T-helper 2 cell (primary cell): ENCODE measurements around the gene LRRC57.

ENCODE experiments used
- DNase-seq, 5 experiments: peaks; one replicate each; pipeline versions ENCODE4 v3.0.0 to v3.0.0-alpha.2; 2012 to 2022

The LRRC57 gene

DNA sequence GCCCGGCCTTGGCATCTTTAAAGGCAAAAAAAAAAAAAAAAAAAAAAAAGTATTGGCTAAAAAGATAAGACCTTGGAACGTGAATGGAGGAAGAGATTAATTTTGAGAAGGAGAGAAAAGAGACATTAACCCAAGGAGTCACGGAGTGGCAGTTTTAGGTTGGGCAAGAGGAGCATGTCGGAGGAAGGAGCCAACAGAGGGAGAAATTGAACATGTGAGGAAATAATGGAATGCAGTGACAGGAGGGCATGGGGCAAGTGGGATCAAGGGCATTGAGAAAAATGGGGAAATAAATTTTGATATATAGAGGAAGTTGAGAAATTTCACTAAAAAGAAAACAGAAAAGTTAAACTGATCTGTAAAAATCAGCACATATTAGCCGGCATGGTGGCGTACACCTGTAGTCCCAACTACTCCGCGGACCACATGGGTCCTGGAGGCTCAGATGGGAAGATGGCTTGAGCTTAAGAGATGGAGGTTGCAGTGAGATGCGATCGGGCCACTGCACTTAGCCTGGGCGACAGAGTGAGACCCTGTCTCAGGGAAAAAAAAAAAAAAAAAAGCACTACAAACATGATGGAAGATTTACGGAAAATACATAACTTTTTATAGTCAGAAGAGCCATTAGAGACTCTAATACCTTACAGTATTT, 1.3 kb upstream of the LRRC57 start:
- no peak for DNase-seq

GRCh38 chr15:42549032-42549491, 469 bp upstream of the LRRC57 start:
- peak in 2 of 5 experiments; percentile 6 to 59 for DNase-seq

GRCh38 chr15:42547918-42548248, 710 bp downstream of the LRRC57 start:
- peak in 1 of 5 experiments; percentile 54 for DNase-seq

- no peak for DNase-seq
Observed at GRCh38 chr15:42544853-42545629, 3.6 kb downstream of the LRRC57 start.

DNA sequence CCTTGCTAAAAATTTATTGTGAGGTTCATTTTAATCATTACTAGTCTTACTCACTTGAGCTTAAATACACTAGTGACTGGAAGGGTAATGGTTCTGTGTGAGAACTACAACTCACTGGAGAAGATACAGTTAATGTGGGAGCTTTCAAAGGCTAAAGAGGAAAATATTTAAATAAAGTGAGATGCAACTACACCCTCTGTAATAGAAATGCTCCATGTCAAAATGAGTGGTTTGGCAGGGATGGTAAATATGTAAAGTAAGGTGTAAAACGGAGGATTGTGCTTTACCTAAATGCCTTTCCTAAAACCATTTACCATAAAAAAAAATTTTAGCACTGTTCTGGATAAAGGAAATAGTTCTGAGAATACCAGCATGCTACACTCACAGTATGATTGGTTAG, 15.3 kb downstream of the LRRC57 start:
- no peak for DNase-seq

DNA sequence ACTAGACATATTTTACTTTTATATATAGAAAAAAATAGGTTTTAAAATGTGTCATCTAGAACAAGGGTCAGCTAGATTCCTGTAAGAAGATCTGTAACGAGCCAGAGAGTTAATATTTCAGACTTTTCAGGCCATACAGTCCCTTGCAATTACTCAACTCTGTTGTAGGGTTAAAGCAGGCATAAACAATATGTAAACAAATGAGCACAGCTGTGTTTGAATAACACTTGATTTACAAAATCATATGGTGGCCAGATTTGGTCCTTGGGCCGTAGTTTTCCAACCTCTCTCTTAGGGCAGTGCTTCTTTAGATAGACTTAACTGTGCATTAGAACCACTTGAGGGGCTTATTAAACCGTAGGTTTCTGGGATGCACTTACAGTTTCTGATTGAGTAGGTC, 19.6 kb downstream of the LRRC57 start:
- DNase-seq, result no peak

DNA sequence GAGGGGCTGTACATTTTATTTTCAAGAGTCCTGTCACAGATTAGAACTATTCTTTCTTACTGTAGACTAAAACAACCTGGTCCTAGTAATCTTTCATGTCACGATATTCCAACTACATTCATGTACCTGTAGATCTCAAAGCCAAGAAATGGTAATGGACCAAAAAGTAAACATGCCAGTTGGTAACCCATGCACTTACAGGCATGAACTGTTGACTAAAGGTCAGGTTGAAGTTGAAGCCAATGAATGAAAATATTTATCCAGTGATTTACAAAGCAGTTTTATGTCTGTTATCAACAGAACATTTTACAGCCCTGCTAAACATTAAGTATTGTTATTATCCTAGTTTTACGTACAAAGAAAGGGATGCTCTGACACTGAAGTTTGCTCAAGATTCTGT, 25.3 kb downstream of the LRRC57 start:
- DNase-seq, result no peak

DNA sequence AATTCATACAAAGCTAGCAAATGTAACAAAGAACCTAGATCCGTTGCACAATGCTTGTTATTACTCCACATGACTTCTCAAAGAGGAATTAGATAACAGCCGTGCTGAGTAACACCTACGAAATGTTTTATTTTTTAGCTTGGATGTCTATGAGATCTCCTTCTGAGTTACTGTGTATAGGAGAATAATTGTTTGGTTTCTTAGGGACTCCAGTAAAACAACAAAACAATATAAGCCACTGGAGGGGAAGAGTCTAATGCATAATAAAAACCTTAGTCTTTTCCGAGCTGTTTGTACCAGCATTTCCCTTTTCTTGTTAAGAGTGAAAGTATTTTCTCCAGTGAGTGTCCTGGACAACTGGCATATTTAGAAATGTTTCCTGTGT, 37.6 kb downstream of the LRRC57 start:
- no peak for DNase-seq

- no peak for DNase-seq
Observed at GRCh38 chr15:42510258-42511006, 38.2 kb downstream of the LRRC57 start.

GRCh38 chr15:42508263-42508690, 40.3 kb downstream of the LRRC57 start:
- no peak for DNase-seq

DNA sequence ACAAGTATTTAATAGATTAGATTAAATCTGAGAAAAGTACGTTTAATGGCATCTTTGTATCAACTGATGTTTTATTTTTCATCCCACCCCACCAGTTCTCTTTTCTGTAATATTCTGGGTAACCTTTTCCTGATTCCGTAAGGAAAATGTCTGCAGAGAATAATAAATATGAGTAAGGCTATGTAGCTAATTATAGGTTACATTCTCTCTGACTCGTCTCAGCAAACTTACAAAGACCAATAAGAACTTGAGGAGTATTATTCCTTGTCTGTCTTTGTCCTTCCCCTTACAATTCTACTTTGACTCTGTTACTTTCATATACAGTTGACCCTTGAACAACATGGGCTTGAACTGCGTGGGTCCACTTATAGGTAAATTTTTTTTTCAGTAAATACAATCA, 41.1 kb downstream of the LRRC57 start:
- no peak for DNase-seq

DNA sequence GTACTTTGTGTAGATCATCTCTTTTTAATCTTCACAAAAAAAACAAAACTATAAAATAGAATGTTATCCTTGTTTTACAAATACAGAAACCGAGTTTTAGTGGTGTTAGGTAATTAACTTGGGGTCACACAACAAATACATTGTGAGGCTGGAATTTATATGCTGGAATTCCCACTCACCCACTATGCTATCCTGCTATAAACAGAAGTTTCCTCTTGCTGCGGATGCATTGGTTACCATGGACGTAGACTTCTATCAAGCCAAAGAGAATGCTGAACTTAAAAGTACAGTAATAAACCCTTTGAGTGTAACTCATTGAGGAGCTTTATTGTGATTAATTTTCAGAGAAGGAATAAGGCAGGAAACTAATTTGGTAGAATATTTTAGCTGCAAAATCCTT, 44.0 kb downstream of the LRRC57 start:
- no peak for DNase-seq

GRCh38 chr15:42503825-42504224, 44.8 kb downstream of the LRRC57 start:
- no peak for DNase-seq

- DNase-seq, result no peak
Observed at GRCh38 chr15:42502477-42502876, 46.1 kb downstream of the LRRC57 start.

DNA sequence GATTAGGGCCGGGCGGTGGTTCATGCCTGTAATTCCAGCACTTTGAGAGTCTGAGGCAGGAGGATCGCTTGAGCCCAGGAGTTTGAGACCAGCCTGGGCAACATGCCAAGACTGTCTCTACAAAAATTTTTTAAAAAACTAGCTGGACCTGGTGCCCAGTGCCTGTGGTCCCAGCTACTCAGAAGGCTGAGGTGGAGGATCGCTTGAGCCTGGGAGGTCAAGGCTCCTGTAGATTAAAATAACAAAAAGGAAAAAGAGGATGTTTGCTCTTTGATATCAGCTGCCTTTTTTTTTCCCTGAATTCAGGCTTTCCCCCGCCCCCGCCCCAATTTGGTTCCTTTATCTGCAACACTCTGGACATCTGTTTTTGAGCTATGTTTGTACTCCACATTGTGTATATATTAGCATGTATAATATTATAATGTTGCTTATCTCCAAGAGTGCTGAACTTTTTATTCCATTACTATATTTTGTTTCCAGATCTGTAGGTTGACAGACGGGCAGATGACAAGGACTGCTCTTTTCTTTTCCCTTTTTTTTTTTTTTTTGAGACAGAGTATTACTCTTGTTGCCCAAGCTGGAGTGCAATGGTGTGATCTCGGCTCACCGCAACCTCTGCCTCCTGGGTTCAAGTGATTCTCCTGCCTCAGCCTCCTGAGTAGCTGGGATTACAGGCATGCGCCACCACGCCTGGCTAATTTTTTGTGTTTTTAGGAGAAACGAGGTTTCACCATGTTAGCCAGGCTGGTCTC, 48.6 kb downstream of the LRRC57 start:
- no peak for DNase-seq

DNA sequence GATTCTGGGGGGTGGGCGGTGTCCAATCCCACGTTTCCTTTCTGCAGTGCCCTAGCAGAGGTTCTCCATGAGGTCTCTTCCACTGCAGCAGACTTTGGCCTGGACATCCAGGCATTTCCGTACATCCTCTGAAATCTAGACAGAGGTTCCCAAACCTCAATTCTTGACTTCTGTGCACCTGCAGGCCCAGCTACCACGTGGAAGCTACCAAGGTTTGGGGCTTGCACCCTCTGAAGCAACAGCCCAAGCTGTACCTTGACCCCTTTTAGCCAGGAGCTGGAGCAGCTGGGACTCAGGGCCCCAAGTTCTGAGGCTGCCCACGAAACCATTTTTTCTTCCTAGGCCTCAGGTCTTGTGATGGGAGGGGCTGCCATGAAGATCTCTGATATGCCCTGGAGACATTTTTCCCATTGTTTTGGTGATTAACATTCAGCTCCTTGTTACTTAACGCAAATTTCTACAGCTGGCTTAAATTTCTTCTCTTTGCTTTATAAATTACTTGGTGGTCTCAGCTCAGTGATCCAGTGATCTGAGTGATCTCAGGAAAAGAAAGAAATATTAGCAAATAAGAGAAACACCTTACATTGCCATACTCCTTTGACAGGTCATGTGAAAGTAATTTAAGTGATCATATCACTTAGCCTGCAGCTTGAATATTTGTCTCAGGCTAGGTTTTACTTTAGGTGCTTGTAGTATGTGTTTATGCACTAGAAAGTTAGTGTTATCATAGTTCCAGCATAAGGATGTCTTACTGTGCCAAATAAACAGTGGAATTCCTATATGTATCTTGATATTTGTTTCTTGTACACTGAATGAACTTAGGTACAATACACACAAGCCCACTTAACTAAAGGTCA, 50.2 kb downstream of the LRRC57 start:
- DNase-seq, result no peak

GRCh38 chr15:42495361-42496212, 53.0 kb downstream of the LRRC57 start, which contains the start of gene SNAP23:
Gene SNAP23, plus strand, starts transcription at chr15:42495634. Its CDS starts 16,213 bp downstream, at chr15:42511847.
- DNase-seq, result peak; percentile 62 to 84 (median 73)

DNA sequence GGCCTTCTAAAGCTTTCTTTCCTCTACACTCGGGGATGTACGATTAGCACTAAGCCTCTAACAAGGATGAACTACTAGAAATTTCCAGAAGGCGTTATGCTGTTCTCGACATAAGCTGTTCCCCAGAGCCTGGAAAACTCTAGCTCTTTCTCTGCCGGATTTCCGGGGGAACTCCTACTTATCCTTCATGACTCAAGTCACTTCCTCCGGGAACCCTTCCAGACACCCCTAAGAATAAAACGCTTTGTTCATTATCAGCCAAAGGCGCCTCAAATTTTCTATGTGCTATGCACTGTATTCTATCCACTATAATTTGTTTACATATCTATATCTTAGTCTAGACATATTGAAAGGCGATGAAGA, 53.6 kb downstream of the LRRC57 start:
- DNase-seq, result no peak

GRCh38 chr15:42493679-42494078, 54.9 kb downstream of the LRRC57 start:
- DNase-seq, result no peak

DNA sequence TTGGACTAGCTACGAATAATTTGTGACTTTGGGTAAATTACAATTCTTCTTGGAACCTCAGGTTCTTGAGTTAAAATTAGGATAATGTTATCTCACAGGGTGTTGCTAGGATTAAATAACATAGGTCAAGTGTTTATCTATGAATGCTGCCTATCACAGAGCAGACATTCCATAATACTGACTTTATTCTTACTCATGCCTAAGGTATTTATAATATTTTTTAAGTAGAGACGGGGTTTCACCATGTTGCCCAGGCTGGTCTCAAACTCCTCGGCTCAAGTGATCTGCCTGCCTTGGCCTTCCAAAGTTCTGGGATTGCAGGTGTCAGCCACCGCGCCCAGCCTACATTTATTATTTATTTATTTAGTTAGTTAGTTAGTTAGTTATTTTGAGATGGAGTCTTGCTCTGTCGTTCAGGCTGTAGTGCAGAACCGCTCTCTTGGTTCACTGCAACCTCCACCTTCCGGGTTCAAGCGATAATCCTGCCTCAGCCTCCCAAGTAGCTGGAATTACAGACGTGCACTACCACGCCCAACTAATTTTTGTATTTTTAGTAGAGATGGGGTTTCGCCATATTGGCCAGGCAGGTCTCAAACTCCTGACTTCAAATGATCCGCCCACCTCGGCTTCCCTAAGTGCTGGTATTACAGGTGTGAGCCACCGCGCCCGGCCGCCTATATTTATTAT, 56.9 kb downstream of the LRRC57 start:
- DNase-seq, result no peak
